CD4-positive, alpha-beta T cell treated with Interleukin-4 for 4 hours (primary cell): ENCODE results near the gene APBB1.

Experiments
- DNase-seq: peaks from one replicate; pipeline ENCODE4 v3.0.0-alpha.2; 2020

The APBB1 gene

DNA sequence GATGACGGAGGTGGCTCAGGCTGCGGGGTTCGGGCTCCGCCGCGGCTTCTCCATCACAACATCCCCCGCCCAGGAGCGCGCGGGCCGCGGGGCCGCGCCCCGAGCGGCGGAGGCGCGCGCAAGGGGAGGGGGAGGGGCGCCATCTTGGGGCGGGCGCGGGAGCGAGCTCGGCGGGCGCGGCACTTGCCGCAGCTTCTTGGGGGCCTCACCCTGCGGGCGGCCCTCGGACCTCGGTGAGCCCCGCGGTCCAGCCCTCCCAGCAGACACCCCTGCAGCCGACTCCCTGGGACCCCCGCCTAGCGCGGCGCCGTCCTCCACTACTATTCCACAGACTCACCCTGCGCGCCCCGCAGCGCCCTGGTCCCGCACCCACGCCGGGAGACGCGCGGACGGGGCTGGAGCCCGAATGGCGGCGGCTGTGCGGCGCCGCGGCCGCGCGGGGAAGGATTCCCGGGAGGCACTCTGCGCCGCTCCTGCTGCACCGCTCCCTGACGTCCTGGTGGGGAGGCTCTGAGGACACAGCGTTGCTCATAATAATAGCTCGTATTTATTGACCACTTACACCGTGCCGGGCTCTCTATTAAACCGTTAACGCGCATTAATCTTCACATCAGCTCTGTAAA lies at the start of gene APBB1:
TSS of gene APBB1 (minus strand) at position 86 of the 623 bp plus-strand sequence. CDS start 7,747 bp downstream, outside the sequence.
- DNase-seq, result peak; percentile 61

DNA sequence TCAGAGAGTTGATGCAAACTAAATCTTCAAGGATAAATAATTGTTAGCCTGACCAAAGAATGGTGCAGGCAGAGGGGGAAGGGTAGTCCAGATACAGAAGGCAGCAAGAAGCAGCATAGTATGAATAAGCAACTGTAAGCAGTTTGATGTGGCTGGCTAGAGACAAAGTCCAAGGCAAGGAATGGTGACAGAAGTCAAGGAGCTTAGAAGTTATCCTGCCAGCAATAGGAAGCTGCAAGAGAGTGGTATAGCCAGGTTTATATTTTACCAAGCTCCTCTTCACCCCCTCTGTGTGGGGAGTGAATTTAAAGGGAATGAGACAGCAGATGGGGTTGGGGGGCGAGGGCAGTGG lies 40.2 kb upstream of the APBB1 start:
- DNase-seq, result no peak

DNA sequence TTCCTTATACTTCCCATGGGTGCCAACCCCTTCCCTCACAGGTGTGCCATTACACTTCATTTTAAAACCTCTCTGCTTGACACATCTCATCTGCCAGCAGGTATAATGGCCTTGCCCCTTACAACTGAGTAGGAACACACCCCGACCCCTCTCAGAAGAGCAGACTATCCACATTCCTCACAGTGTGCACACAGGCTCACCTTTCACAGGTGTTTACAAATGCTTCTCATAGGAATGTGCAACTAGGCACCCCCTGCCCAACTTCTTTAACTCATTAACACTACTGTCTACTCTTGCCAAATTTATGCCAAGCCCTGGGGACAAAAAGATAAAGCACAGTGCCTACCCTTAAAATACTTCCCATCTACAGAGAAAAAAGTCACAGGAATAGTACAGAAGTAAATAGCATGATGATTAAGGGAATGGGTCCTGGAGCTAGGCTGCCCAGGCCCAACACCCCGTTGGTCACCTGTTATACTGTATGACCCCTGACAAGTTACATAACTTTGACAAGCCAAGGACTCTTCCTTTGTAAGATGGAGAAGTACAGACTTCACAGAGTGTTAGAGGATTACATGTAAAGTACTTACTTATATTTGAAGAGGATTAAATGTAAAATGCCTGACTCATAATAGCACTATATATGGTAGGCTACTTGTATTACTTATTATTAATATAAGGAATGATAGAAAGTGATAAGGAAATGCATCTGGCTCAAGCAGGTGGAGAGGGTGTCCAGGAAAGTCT lies 39.6 kb upstream of the APBB1 start:
- DNase-seq, result no peak

DNA sequence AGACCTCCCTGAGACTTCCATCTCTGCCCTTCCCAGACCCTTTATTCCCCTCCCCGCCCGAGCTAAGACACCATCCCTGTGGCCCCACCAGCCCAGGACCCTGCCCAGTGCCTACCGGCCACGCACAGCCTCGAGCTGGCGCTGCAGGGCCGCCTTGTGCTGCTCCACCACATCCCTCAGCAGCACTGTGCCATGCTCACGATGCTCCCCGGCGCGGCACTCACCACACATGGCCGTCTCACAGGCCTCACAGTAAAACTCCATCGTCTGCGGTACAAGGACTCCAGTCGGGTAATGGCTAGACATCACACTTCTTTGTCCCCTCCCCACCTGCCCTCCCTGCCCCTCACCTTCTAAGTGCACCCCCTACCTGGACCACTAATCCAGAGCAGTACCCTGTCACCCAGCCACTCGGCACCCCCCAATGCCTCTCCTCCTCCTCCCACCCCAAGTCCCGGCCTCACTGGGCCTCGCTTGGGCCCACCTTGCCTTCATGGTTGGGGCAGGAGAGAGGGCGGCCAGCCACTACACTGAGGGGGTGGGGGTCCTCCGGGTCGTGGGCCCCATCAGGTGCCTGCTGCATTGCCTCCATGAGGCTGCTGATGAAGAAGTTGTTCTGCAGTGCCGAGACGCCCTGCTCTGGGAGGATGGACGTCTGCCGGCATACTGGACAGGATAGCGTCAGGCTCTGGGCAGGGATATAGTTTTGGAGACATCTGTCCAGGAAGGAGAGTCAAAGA lies 38.9 kb upstream of the APBB1 start:
- no peak for DNase-seq

DNA sequence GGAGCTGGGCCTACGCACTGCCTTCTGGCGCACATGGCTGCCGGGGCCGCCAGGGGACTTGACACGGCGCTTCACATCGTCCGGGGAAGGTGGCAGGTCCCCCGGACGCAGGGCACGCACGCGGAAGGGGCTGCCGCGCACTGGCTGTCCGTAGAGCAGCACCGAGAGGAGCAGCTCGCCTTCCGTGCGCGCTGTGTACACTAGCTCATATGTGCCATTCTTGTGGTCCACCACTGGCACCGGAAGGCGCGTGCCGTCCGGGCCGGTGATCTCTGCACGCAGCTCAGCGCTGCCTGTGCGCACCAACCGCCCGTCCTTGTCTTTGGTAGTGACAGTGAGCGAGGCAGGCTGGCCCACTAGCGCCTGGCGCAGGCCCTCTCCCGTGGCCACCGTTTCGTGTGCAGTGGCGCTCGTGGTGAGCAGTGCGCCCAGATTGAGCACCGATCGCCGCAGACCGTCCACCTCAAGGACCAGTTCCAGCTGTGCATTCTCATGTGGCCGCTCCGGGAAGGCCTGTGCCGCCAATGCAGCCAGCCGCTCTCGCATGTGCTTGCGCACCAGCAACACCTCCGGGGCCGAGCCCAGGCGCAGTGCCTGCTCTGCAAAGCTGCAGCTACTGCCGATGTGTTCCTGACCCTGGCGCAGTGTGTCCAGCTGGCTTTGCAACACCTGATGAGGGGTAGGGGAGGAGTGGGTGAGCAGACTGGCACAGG lies 37.6 kb upstream of the APBB1 start:
- no peak for DNase-seq

DNA sequence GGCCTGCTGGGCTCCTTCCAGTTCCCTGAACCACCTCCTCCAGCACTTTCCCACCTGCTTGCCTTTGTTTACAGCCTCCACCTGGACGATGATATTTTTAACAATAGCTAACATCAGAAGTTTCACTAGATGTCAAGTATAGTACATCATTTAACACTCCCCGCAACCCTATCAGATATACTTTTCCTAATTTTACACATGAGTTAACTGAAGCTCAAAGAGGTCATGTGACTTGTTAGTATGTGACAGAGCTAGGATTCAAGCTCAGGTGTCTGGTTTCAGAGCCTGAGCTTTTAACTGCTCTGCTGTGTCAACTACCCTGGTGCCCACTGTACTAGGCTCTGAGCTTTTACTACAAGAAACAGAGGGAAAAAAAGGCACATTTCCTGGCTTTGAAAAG lies 36.2 kb upstream of the APBB1 start:
- no peak for DNase-seq

DNA sequence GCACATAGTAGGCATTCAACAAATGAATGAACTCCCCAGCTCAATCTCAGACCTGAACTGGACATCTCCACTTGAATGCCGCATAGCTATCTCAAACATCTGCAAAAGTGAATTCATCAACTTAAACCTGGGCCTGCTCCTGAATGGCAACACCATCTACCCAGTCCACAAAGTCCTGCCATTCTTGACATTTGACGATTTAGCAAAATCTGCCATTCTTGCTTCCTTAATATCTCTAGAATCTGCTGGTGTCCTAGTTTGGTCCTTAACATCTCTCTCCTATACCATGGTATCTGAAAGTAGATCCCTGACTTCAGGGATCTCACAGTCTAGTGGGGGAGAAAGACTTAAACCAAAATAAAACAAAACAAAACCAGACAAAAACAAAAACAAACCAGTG lies 34.3 kb upstream of the APBB1 start:
- DNase-seq, result no peak

DNA sequence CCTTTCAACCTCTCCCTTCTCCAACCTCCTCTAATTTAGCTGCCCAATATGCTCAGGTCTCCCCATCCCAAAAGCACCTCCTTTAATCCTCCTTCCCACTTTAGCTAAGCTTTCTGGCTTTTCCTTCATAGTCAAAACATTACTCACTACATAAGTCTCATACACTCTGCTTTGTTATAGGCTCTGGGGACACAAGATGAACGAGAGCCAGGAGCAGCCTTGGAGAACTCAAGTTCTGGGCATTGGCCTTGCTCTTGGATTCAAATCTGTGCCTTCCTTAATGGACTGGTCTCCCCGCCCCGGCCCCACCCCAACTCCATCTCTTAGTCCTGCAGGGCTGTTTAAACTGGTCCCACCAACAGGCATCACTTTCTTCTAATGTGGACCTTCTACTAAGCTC lies 33.3 kb upstream of the APBB1 start:
- DNase-seq, result no peak

DNA sequence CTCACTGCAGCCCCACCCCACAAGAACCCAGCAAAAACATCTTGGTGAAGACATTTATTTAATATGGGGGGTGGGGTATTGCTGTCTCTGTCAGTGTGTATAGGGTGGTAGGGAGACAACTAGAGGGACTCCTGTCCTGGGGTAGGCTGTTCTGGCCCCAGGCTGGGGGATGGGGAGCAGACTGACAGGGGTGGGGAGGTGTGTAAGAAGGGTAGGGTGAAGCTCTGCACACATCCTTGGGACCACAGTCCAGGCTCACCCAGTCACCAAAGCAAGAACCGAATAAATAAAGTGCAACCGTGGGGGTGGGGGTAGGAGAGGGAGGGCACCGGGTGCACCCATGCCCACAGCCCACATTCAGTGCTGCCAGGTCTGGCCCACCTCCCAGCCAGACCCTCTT lies 29.7 kb upstream of the APBB1 start:
- DNase-seq, result no peak

DNA sequence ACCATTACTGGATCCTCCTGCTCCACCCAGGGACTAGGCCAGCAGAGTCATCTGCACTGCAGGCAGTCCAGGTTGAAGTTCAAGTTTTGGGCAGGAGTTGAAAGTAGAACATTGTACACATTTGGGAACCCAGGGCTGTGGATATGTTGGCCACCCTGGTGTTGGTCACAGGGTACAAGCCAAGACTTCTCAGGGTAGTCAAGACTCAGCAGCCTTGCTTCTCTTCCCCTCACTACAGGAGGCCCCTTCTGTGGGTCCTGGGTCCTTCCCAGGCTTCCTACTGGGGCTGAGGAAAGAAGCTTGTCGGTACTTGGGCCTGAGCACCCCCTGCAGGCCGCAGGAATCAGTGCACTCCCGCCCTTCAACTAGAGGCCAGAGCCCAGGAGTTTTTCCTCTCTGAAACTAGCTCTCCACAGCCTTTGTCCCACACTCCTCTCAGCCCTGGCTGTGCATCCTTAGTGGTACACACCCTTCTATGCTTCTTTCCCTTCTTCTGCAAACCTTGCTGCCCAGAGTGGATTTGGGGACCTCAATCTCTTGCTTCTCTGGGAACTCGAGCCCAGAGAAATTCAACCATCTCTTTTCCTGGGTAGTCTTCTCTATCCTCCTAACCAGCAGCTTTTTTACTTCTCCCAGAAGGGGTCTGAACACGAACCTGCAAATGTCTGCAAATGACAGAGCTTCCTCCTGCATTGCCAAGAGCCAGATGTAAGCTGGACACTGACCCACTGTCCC lies 24.5 kb upstream of the APBB1 start:
- peak; percentile 54 for DNase-seq

DNA sequence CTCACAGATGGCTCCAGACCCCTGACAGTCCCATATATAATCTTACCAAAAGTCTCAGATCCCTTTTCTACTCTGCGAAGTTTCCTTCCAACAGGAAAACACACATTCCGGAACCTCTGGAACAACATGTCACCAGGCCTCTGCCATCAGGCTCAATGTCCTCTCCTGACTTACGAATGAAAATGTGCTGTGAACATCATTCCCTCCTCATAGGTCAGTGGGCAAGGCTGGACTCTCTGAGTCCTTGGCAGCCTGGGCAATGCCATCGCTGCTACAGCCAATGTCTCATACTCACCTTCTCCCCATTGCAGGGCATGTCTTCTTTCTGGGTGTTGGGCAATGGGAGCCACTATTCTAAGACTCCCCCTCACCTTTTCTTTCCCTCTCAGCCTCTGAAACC lies 23.5 kb upstream of the APBB1 start:
- no peak for DNase-seq

DNA sequence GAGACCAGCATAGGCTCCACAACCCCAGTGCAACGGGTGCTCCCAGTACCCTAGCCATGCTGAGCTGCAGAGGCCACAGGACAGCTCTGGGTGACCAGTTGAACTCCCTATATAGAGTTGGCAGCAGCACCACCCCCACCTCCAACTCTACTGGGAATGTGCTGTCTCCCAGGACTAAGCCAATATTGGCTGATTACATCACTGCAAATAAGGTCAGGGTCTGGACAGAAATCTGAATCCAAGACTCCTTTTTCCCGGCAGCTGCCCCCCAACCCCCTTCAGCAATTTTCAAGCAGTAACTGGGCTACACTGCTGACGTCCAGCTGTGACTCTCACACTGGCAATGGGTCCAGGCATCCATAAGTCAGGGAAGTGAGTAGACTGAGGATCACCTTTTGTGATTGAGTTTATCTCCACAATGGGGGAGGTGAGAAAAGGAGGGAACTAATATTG lies 22.0 kb upstream of the APBB1 start, which contains the start of gene HPX:
TSS of gene HPX (minus strand) at position 82 of the 453 bp plus-strand sequence. CDS start at position 58, 24 bp downstream.
- no peak for DNase-seq

DNA sequence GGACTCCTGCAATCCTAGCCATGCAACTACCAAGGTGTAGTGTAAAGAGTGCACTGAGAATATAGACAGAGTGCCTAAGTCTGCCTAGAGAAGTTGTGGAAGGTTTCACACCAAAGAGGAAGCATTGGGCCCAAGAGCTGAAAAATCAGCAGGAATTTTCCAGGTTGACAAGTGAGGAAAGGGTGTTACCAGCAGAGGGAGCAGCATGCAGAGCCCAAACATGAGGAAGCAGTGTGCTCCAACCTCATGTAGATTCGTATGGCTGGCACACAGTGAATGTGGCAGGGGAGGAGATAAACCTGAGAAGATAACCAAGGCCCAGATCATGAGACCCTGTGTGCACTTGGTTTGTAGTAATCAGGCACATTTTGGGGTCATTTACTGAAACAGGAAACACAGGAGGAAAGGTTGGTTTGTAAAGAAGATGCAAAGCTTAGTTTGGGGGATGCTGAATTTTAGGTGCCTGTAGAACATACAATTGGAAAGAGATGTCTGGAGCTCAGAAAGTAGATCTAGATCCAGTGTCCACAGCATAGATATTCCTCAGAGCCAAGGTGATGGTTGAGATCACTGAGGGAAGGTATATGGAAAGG lies 20.2 kb upstream of the APBB1 start:
- peak; percentile 44 for DNase-seq

DNA sequence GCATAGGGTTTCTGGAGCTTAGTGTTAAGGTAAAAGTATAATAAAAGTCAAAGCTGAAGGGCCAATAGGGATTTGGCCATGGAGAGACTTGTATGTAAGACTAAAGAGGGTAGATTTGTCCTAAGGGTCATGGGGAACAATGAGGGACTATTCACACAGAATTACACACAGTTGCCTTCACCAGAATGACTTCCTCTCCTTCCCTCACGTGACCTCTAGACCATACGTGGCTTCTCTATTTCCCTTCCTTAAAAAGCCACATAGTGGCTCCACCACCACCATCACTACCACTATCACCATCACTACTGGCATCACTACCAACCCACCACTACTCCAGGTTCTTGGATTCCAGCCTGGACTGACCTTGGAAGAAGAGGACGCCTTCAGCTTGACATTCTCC lies 19.1 kb upstream of the APBB1 start:
- peak; percentile 20 for DNase-seq

DNA sequence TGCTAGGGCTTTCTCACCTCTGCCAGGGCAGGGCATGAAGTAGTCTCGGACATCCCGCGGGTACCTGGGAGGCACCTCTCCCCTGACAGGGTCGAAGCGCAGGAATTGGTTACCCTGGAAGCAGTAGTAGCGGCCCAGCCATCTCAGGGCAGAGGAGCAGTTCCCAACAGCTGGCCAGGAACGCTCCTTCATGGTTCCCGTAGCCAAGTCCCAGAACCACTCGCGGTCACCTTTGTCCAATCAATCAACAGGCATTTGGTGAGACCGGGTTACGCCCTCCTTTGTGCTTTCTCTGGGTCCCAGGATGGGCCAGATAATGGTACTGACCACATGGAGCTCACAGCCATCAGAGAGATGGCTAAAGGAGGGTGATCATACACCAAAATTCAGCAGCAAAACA lies 18.5 kb upstream of the APBB1 start:
- DNase-seq, result no peak

DNA sequence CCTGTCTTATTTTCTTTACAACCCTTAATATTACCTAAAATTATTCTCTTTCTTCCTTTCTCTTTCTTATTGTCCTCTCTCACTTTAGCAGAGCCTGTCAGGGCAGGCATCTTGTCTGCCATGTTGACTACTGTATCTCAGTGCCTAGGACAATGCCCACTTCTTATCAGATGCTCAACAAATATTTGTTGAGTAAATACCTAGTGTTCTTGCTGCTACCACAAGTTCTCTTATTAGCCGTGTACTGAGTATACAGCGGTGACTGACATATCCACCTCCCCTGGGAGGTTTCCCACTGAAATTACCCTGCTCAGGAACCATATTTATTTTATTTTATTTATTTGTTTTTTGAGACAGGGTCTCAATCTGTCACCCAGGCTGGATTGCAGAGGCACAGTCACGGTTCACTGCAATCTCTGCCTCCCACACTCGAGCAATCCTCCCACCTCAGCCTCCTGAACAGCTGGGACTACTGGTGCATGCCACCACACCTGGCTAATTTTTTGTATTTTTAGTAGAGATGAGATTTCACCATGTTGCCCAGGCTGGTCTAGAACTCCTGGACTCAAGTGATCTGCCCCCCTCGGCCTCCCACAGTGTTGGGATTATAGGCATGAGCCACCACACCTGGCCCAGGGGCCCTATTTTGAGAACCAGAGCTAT lies 15.2 kb upstream of the APBB1 start:
- DNase-seq, result no peak

DNA sequence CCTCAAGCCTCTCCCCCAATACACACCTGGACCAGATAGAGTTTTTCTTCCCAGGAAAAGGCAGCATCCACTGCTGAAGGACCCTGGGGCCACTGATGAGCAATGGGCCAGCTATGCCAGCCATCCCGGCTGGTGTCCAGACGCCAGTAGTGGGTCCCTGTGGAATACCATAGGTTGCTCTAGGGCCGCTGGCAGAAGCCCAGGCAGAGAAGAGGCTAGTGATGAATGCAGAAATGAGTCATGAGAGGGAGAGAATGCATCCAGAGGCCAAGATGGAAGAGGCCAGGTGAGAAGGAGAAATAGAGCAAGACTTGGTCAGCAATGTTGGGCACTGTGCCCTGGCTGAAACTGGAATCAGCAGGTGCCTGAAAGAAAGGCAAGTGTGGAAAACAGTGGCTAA lies 13.0 kb upstream of the APBB1 start:
- no peak for DNase-seq

DNA sequence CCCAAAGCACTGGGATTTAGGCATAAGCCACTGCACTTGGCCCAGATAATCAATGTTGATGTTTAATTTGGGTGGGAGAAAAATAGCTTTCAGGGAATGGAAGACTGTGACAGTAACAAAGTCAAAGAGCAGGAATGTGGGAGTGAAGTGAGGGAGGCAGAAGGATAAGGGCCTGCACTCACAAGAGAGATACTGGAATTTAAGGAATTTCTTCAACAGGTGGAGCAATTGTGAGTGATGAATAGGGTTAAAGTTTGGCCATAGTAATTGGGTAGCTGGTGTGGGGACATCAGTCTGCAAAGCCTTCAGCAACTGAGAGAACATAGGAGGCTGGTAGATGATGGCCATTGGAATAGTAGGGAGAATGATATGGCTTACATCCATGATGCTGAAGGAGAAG lies 8.6 kb upstream of the APBB1 start:
- no peak for DNase-seq

DNA sequence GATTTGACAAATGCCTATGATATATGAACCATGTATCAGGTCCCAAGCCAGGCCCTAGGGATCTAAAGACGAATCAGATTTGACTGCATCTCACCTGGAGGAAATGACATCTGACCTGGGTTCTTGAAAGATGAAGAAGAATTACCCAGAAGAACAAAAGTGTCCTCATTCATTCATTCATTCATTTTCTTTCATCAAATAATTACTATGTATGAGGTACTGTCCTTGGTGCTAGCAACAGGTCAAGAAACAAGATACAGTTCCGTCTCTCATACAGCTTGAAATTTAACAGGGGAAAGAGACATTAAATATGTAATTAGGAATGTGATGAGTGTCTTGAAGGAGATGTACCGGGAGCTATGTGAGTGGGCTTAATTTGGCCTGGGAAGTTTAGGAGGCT lies 1.8 kb upstream of the APBB1 start:
- no peak for DNase-seq

DNA sequence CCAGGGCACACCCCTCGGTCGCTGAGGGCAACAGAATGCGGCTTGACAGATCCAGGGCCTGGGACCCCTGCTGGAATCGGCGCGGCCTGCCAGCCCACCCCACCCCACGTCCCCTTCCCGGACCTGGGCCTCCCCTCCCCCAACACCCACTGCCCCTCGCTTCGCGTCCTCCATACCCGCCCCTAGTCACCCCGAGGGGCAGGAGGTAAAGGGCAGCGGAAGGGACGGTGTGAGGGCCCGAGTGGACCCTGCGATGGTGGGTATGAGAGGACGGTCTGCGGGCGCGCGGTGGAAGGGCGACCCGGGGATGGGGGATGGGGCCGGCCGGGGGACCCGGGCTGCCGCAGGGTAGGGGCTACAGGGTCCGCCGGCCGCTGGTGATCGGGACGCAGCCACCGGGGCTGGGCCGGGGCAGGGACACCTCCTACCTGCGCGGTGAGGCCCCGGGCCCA lies 311 bp downstream of the APBB1 start:
- DNase-seq, result no peak

DNA sequence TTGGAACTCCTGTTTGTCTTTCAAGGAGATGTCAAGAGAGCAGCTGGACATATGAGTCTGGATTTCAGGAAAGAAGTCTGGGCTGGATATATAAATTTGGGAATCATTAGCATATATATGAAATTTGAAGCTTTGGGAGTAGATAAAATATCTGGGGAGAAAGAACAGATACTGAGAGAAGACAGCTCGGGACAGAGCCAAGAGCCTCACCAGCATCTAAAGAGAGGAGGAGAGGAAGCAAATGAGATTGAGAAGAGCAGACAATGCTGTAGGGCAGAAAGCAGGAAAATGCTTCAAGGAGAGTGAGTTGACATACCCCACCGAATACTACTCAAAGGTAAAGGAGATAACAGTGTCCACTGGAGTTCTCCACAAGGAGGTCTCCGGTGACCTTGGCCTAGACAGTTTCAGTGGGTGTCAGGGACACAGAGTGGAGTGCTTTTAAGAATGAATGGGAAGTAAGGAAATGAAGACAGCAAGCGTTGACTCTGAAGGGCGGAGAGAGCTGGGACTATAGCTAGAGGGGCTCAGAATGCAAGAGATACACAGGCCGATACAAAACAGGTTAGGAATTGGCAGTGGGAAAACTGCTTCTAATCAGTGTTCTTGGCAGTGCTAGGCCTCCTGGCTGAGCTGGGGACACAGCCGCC lies 862 bp downstream of the APBB1 start:
- no peak for DNase-seq
